Activated CD4-positive, alpha-beta T cell treated with anti-CD3 and anti-CD28 coated beads, Interleukin-2, amount 50 U/mL, for 16 hours (primary cell): ENCODE results near the gene SCART1.
"Not testable (repeated sequence)": the region's sequence is repeated elsewhere in the genome, so short reads cannot be mapped to it uniquely, and the experiment has no call there.

Source experiments
- DNase-seq: peaks from one replicate; pipeline ENCODE4 v3.0.0-alpha.2; 2020

Gene SCART1

DNA sequence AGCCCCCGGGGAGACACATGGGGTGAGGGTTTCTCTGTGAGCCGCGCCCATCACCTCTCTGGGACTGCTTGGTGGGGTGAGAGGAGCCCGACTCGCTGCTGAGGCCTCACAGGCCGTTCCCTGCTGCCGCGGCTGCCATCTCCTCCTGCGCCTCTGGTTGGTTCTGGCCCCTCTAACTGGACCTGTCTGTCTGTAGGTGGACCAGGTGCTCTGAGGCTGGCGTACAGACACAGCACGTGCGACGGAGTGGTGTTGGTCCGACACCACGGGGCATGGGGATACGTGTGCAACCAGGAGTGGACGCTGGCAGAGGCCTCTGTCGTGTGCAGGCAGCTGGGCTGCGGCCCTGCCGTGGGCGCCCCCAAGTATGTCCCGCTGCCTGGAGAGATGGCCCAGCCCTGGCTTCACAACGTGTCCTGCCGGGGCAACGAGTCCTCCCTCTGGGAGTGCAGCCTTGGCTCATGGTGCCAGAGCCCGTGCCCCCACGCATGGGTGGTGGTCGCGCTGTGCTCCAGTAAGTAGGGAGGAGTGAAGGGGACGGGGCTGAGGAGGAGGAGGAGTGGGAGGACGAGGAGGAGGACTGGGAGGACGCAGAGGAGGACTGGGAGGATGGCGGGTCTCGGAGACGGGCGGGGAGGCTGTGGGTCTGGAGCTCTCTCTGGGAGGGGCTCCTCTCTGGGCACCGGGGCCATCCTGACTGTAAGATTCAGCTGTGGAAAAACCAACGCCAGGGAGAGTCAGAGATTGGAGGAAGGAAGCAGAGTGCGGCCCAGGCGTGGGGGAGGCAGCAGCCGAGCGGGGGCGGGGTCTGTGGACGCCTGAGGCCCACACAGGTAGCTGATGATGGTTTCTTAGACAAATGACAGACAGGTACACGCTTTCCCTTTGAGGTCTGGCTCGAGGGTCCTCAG is 2.6 kb downstream of the SCART1 start:
- DNase-seq = no peak

GRCh38 chr10:133457100-133457841 is 3.5 kb downstream of the SCART1 start:
- DNase-seq = no peak

DNA sequence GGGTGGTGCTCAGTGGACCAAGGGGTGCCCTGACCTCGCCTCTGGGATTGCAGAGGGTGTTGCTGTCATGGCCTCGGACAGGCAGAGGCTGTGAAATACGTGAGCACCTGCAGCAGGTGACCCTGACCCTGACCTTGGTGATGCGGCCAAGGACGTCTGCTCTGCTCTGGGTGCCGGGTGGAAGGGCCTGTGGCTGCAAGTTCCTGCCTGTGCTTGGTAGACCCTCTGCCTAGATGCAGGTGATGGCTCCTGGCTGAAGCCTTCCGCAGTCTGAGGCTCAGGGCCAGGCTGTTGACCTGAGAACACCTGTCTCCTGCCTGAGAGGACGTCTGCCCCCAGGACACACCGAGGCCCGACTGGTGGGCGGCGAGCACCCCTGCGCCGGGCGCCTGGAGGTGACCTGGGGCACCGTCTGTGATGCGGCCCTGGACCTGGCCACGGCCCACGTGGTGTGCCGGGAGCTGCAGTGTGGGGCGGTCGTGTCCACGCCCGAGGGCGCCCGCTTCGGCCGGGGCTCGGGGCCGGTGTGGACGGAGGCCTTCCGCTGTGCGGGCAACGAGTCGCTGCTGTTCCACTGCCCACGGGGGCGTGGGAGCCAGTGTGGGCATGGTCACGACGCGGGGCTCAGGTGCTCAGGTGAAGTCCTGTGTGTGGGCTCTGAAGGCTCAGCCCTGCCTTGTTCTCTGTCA is 4.4 kb downstream of the SCART1 start:
- no peak for DNase-seq

DNA sequence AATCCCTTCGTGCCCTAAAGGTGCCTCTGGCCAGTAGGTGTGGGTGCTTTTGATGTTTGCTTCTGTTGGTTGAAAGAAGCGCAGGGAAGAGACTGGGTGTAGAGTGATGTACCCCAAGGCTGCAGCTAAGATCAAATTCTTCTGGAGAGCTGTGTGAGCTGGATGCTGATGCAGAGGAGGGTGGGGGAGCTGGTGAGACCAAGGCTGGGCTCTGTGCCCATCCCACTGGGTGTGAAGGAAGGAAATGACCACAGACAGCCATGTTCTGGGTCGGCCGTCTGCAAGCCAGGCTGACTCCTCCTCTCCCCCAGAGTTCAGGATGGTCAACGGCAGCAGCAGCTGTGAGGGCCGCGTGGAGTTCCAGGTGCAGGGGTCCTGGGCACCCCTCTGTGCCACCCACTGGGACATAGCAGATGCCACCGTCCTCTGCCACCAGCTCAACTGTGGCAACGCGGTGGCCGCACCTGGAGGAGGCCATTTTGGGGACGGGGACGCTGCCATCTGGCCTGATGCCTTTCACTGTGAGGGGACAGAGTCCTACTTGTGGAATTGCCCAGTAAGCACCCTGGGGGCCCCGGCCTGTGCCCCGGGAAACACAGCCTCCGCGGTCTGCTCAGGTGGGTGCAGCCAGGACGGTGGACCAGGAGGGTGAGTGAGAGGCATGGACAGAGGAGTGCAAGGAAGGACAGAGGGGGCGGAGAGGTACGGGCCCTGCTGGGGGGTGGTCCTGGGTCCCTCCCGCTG is 5.1 kb downstream of the SCART1 start:
- no peak for DNase-seq

DNA sequence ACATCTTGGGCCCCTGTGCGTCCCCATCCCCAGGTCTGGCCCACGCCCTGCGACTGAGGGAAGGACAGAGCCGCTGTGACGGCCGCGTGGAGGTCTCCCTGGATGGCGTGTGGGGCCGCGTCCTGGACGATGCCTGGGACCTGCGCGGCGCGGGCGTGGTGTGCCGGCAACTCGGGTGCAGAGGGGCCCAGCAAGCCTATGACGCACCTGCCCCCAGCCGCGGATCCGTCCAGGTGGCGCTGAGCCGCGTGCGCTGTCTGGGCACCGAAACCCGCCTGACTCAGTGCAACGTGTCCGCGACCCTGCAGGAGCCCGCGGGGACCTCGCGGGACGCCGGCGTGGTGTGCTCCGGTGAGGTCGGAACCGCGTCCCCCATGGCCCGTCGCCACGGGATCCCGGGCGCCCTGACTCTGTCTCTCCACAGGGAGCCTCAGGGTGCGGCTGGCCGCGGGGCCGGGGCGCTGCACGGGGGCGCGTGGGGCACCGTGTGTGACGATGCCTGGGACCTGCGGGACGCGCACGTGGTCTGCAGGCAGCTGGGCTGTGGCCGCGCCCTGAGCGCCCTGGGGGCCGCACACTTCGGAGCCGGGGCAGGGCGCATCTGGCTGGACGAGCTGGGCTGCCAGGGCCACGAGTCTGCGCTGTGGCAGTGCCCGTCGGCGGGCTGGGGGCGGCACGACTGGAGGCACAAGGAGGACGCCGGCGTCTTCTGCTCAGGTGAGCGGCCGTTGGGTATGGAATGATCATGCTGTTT is 5.9 kb downstream of the SCART1 start:
- DNase-seq = no peak

DNA sequence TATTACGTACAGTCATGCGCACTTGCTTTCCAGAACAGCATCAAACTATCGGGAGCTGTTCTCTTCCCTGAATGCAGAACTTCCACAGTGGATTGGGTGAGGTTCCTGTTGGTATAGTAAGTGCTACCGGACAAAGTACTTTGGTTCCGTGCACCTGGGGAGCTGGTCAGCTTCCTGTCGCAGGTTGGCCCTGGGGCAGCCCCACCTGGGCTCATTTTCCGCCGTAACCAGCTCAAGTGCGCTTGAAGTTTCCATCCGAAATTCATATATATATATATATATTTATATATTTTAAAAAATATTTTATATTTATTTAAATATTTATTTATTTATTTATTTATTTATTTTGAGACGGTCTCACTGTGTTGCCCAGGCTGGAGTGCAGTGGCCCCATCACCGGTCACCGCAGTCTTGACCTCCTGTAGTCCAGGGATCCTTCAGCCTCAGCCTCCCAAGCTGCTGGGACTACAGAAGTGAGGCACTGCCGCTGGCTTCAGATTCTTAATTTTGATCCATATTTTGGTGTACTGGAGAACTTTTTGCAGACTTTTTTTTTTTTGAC is 6.5 kb downstream of the SCART1 start:
- DNase-seq = no peak

GRCh38 chr10:133461027-133461426 is 7.3 kb downstream of the SCART1 start:
- DNase-seq = no peak

DNA sequence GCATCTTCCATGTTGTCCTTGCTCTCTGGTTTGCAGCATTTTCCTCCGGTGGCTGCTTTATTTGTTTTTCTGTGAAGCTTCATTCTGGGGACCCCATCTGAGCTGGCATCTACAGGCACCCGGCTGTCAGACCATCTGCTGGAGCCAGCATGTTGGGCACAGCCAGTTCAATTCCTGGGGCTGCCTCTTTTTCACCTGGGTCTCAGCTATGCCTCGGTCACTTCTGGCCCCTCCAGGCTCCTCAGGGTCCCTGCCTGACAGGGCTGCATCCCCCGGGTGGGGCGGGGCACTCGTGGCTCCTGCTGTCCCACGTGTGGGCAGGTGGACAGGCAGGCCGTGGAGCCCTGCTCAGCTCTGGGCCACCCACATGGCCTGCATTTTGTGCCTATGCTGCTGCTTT is 8.1 kb downstream of the SCART1 start:
- no peak for DNase-seq

DNA sequence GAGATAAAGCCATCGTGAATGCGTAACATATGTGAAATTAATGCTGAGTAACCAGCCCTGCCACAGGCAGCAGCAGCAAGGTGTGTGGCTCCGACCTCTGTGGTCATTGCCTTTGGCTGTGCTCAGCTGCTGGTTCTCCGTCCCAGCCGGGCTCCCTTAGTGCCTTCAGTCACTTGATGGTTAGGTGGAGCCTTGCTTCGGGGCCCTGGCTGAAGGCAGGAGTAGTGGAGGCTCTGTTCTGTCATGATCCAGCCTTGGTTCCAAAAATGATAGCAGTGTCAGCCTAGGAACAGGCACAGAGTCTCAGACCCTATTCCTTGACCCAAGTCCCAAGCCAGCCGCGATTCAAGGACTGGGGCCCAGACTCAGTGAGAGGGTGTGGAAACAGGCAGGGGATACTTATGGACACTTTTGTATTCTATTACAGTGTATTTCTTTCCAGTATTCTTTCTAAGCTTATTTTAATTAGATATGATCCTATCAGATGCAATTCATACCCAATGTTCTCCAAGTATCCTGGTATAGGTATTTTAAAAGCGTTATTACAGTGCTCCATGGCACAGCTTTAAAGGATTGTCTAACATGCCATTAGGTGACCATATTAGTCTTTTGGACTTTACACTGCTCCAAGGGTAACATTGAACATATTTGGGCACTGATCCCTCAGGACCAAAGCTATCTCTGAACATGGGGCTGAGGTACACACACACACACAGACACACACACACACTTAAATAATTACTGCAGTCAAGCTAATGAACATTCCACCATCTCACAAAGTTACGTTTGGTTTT is 9.0 kb downstream of the SCART1 start:
- DNase-seq = no peak

- DNase-seq = no peak
Measured at GRCh38 chr10:133464582-133465031, 10.9 kb downstream of the SCART1 start.

GRCh38 chr10:133465191-133465949 is 11.6 kb downstream of the SCART1 start:
- no peak for DNase-seq

GRCh38 chr10:133465950-133466474 is 12.3 kb downstream of the SCART1 start:
- no peak for DNase-seq

GRCh38 chr10:133466683-133467275 is 13.0 kb downstream of the SCART1 start:
- DNase-seq = no peak

- DNase-seq = no peak
Measured at GRCh38 chr10:133467286-133467911, 13.7 kb downstream of the SCART1 start.

GRCh38 chr10:133469205-133469604 is 15.5 kb downstream of the SCART1 start:
- DNase-seq = not testable (repeated sequence)

- no peak for DNase-seq
Measured at GRCh38 chr10:133471300-133472109, 17.8 kb downstream of the SCART1 start.

DNA sequence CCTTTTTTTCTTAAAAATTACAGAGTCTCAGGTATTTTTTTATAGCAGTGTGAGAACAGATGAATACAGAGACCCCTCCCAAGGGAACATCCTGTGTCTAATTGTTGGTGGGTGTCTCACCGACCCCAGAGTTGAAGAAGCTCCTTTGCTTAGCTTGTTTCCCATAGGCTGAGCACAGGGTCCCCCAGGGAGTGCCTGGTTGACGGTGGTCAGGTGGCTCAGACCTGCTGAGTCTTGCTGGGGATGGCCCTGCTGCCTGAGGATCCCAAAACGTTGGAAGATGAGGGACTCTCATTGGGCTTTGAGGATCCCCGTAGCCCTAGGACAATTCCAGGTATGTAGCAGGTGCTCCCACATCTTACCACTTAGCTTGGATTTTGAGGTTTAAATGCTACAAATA is 19.5 kb downstream of the SCART1 start:
- DNase-seq = no peak

DNA sequence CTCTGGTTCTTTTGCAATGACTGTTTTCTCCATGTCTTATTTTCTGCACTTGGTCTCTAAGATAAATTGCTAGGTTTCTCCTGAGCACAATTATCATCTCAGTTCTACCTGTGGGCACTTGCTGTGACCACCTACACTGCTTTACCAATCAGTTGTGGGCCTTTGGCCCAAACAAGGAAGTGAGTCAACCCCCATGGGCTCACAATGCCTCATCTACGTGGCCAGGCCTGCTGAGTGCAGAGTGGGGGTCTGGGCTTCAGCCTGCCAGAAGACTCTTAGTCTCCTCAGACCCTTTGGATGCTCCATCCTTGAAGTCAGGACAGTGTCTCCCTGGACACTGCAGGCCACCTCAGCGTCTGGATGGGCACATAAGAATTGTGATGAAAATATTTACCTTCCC is 20.3 kb downstream of the SCART1 start:
- no peak for DNase-seq
